ENCODE results near the gene ARHGEF40.
A peak's percentile ranks its signal among the peaks of the same experiment; 100 is the strongest.

Gene ARHGEF40

GRCh38 chr14:21121122-21121521 lies 51.0 kb downstream of the ARHGEF40 start:
- Mint-ChIP-seq H3K27ac (no peak overlapping the region), H3K9me3 (peaks cover 6% of the 10 kb centered on the region), H3K4me1 (no peaks in the 10 kb centered on the region), H3K27me3 (ENCODE audit: low read depth, poor library complexity) (peaks cover 11% of the 10 kb centered on the region), H3K36me3 (ENCODE audit: low read depth) (no peaks in the 10 kb centered on the region), H3K4me3 (no peak overlapping the region)
- TF ChIP-seq, protein P1, sequence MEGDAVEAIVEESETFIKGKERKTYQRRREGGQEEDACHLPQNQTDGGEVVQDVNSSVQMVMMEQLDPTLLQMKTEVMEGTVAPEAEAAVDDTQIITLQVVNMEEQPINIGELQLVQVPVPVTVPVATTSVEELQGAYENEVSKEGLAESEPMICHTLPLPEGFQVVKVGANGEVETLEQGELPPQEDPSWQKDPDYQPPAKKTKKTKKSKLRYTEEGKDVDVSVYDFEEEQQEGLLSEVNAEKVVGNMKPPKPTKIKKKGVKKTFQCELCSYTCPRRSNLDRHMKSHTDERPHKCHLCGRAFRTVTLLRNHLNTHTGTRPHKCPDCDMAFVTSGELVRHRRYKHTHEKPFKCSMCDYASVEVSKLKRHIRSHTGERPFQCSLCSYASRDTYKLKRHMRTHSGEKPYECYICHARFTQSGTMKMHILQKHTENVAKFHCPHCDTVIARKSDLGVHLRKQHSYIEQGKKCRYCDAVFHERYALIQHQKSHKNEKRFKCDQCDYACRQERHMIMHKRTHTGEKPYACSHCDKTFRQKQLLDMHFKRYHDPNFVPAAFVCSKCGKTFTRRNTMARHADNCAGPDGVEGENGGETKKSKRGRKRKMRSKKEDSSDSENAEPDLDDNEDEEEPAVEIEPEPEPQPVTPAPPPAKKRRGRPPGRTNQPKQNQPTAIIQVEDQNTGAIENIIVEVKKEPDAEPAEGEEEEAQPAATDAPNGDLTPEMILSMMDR (IDR thresholded peaks at IDR 0.05) = no peak
- DNase-seq = no peak

GRCh38 chr14:21123429-21123828 lies 53.3 kb downstream of the ARHGEF40 start:
- Mint-ChIP-seq H3K9me3 (peaks cover 11% of the 10 kb centered on the region), H3K4me1 (no peaks in the 10 kb centered on the region), H3K36me3 (ENCODE audit: low read depth) (no peaks in the 10 kb centered on the region), H3K4me3 (no peak overlapping the region), H3K27me3 (ENCODE audit: low read depth, poor library complexity) (peaks cover 16% of the 10 kb centered on the region), H3K27ac (no peak overlapping the region)
- TF ChIP-seq, protein P1 (IDR thresholded peaks at IDR 0.05) = no peak
- DNase-seq = no peak

DNA sequence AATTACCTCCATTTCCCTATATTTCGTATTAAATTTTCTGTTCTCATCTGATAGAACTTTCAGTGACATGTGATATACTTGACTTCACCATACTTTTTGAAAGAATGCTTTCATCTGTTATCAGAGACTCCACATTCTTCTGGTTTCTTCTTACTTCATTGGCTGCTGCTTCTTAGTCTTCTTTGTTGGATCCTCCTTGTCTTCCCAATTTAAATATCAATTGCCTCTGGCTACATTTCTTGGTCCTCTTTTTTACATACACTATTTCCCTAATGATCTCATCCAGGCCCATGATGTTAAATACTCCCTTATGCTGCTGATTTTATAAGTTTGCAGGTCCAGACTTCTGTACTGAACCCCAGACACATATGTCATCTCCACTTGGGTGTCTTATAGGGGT lies 63.8 kb downstream of the ARHGEF40 start:
- H3K27me3 Mint-ChIP-seq (ENCODE audit: low read depth, poor library complexity) = peaks cover 3% of the 10 kb centered on the region
- no peak overlapping the region for H3K27ac Mint-ChIP-seq
- no peaks in the 10 kb centered on the region for H3K36me3 Mint-ChIP-seq (ENCODE audit: low read depth)
- DNase-seq = no peak
- TF ChIP-seq, protein P1 (IDR thresholded peaks at IDR 0.05) = no peak
- H3K9me3 Mint-ChIP-seq = peaks cover 22% of the 10 kb centered on the region
- no peaks in the 10 kb centered on the region for H3K4me1 Mint-ChIP-seq
- no peak overlapping the region for H3K4me3 Mint-ChIP-seq

DNA sequence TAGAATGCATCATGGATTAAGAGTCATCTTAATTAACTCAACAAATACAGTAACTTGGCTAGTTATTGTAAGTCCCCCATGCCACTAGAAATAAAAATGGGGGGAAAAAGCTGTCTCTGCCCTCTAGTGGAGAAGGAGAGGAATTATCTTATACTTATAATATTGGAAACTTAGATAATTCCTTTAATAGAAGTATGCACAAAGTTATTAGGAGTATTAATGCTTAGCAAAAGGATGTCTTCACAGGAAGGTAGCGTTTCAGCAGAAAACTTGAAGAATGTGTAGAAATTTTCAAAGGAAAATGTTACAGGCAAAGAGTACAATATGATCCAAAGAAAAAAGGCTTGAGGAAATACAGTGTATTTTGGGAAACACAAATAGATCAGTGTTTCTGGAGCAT lies 65.9 kb downstream of the ARHGEF40 start:
- H3K27ac Mint-ChIP-seq = no peak overlapping the region

More for the DNA sequence above, 65.9 kb downstream of the ARHGEF40 start:
- Mint-ChIP-seq H3K9me3 (peaks cover 19% of the 10 kb centered on the region), H3K4me3 (no peak overlapping the region), H3K27me3 (ENCODE audit: low read depth, poor library complexity) (peaks cover 3% of the 10 kb centered on the region), H3K36me3 (ENCODE audit: low read depth) (no peaks in the 10 kb centered on the region), H3K4me1 (no peaks in the 10 kb centered on the region)
- TF ChIP-seq, protein P1 (IDR thresholded peaks at IDR 0.05) = peak; percentile 69
- DNase-seq = no peak

Measured in nephron progenitor cell (in vitro differentiated cells).